Lung (tissue), 12 donors: ENCODE data around the gene FGFR1OP2. TPM values are rescaled to one million over a fixed set of nuclear protein-coding genes. Genes with fewer than 3 reads are reported as not detected.

ENCODE experiments used
- ATAC-seq: fragments of 200-7000 bp; cut with Tn5 transposase; one replicate; pipeline ENCODE4 v1.9.1; 2020; ENCODE audit warnings: moderate number of reproducible peaks; ENCODE audit not compliant: insufficient read depth, low FRiP score
- DNase-seq, 3 donors: peaks; one replicate each; pipeline ENCODE4 v3.0.0-alpha.2; 2013 to 2017
- H3K27ac ChIP-seq, 2 donors: one replicate each; pipeline ENCODE4 v1.5.1; 2013; ENCODE audit warnings: mild to moderate bottlenecking in 2 of 2, moderate library complexity in 2 of 2, control low read depth in 1 of 2, inconsistent platforms in 1 of 2, low read depth in 1 of 2, low read length in 1 of 2
- H3K27me3 ChIP-seq, 3 donors: one replicate each; pipeline ENCODE4 v1.5.1; 2013; ENCODE audit warnings: low read length in 2 of 3; ENCODE audit not compliant: control insufficient read depth in 3 of 3, insufficient read depth in 3 of 3
- H3K36me3 ChIP-seq, 4 donors: one replicate each; pipeline ENCODE4 v1.5.1; 2013; ENCODE audit warnings: low read length in 4 of 4, mild to moderate bottlenecking in 1 of 4, moderate library complexity in 1 of 4; ENCODE audit not compliant: control insufficient read depth in 4 of 4, insufficient read depth in 4 of 4
- H3K4me1 ChIP-seq, 5 donors: one replicate each; pipeline ENCODE4 v1.5.1; 2013; ENCODE audit warnings: low read length in 5 of 5, mild to moderate bottlenecking in 2 of 5, moderate library complexity in 1 of 5; ENCODE audit not compliant: control insufficient read depth in 5 of 5, insufficient read depth in 5 of 5
- H3K4me3 ChIP-seq: one replicate; pipeline ENCODE4 v1.5.1; 2013; ENCODE audit warnings: mild to moderate bottlenecking, control low read depth, moderate library complexity
- H3K9ac ChIP-seq, 2 donors: one replicate each; pipeline ENCODE4 v1.5.1; 2013; ENCODE audit warnings: low read length in 2 of 2, control low read depth in 1 of 2; ENCODE audit not compliant: insufficient read depth in 1 of 2
- H3K9me3 ChIP-seq, 4 donors: one replicate each; pipeline ENCODE4 v1.5.1; 2013; ENCODE audit warnings: low read length in 3 of 4, mild to moderate bottlenecking in 1 of 4, moderate library complexity in 1 of 4; ENCODE audit not compliant: control insufficient read depth in 4 of 4, insufficient read depth in 3 of 4
- CTCF ChIP-seq: IDR thresholded peaks from 2 replicates; pipeline ENCODE4 v1.5.1; 2012; ENCODE audit warnings: mild to moderate bottlenecking; ENCODE audit errors: control extremely low read depth, extremely low read depth
- WGBS, 2 donors: extraction: QIAGEN DNeasy Blood & Tissue Kit; methylation state at CpG; one replicate each; pipeline ENCODE4 v1.1.7; 2013; 5-methylcytosine and 5-hydroxymethylcytosine counted together
- polyA plus RNA-seq, 2 donors: library from polyadenylated mRNA; stranded (reverse); fragments of 200-250 nt; gene quantifications; one replicate each; pipeline ENCODE4 v1.2.1, GENCODE V29; 2013
- total RNA-seq, 2 donors: library from RNA; depleted of rRNA in 1 of 2; stranded (reverse); fragments of >200 nt in 1 of 2; gene quantifications; one replicate each; pipeline ENCODE4 v1.2.1, GENCODE V29; 2014 to 2021
- donor health status: control.
- donor health status: control.
- donor health status: Bipolar disorder and iron deficiency.
- donor health status: healthy.
- donor health status: DM: yes; HTN: yes; CAD: no.

FGFR1OP2 gene
- total and polyA plus RNA-seq, 4 donors = 32.8 to 110 (median 39.2) TPM

- Histone ChIP-seq H3K27ac (no peak overlapping the region), H3K9ac (no peak overlapping the region), H3K36me3 (no peaks in the 10 kb centered on the region), H3K4me1 (peaks cover 0 to 15% (median 12%) of the 10 kb centered on the region in 5 donors), H3K9me3 (no peaks in the 10 kb centered on the region), H3K27me3 (no peaks in the 10 kb centered on the region), H3K4me3 (no peak overlapping the region)
- WGBS, 2 donors = 3 to 10% methylated on average over 2 of the region's 2 CpGs
- no peak for ATAC-seq
- DNase-seq = peak in 2 of 3 donors; percentile 57 to 69
- TF ChIP-seq CTCF = no peak
Observed at GRCh38 chr12:27015730-27016076, 77.4 kb downstream of the FGFR1OP2 start.

Other genes with a start within 250 kb of the FGFR1OP2 start
- 10 to 100 TPM; 43.0 to 47.0 TPM for gene ITPR2, start 105.3 kb upstream of the FGFR1OP2 start, total RNA-seq
- gene ITPR2, start 105.3 kb upstream of the FGFR1OP2 start, polyA plus RNA-seq = 10 to 100 TPM in 1 of 2 donors, 1 to 10 TPM in 1; 4.1 to 10.1 TPM
- gene INTS13, start 489 bp upstream of the FGFR1OP2 start, total RNA-seq = 10 to 100 TPM; 16.8 to 19.0 TPM
- 10 to 100 TPM; 12.4 to 21.8 TPM for gene INTS13, start 489 bp upstream of the FGFR1OP2 start, polyA plus RNA-seq
- 10 to 100 TPM; 54.9 to 60.4 TPM for gene TM7SF3, start 75.9 kb downstream of the FGFR1OP2 start, total RNA-seq
- 10 to 100 TPM; 28.4 to 36.7 TPM for gene TM7SF3, start 75.9 kb downstream of the FGFR1OP2 start, polyA plus RNA-seq
- gene MED21, start 84.1 kb downstream of the FGFR1OP2 start, total RNA-seq = 100 to 1,000 TPM in 1 of 2 donors, 10 to 100 TPM in 1; 43.9 to 133 TPM
- 10 to 100 TPM; 23.4 to 39.1 TPM for gene MED21, start 84.1 kb downstream of the FGFR1OP2 start, polyA plus RNA-seq
- gene C12orf71, start 144.1 kb downstream of the FGFR1OP2 start, total RNA-seq = not detected
- not detected for gene C12orf71, start 144.1 kb downstream of the FGFR1OP2 start, polyA plus RNA-seq